ENCODE data around the gene MSI2. TPM values are rescaled to one million over a fixed set of nuclear protein-coding genes. Genes with fewer than 3 reads are reported as not detected.

Gene MSI2
- total and polyA plus RNA-seq, 2 donors (not counting 3 experiments of a cell fraction or from before 2014, with no cell fraction given), result 20.9 to 59.3 TPM

DNA sequence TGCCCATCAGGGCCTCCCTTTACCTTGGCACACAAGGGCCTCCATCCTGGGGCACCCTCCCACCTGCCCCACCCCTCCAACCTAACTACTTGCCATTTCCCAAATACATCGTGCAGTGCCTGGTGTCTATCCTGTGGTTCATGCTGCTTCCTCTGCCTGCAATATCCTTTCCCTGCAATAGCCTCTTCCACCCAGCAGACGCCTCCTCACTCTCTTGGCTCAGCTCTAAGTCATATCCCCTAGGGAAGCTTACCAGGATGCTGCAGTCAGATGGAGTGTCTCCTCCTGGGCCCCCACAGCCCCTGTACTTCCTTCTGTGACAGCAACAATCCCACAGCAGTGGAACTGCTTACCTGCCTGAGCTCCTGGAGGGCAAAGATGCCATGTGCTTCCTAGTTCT, 452.1 kb downstream of the MSI2 start:
- Histone ChIP-seq H3K9ac (replicated peaks; ENCODE audit: extremely low read depth, insufficient read depth, low read length) (no peak overlapping the region), H3K36me3 (ENCODE audit: control insufficient read depth in 2 of 2, extremely low read depth in 1 of 2, insufficient read depth in 2 of 2, low read length in 2 of 2) (no peaks in the 10 kb centered on the region), H4K20me1 (replicated peaks; ENCODE audit: control insufficient read depth, extremely low read depth, insufficient read depth, low read length) (no peaks in the 10 kb centered on the region), H3K9me3 (replicated peaks; ENCODE audit: control insufficient read depth, insufficient read depth, low read length) (no peaks in the 10 kb centered on the region), H3K27ac (ENCODE audit: insufficient read depth, low read depth, low read length) (no peak overlapping the region), H3K9me1 (replicated peaks; ENCODE audit: control insufficient read depth, extremely low read depth, insufficient read depth, low read length) (no peaks in the 10 kb centered on the region), H3K27me3 (ENCODE audit: control insufficient read depth in 2 of 2, insufficient read depth in 2 of 2, low read length in 2 of 2) (peaks cover 9 to 27% of the 10 kb centered on the region in 2 experiments), H3K79me2 (ENCODE audit: control insufficient read depth, insufficient read depth, low read length) (no peaks in the 10 kb centered on the region), H3K4me3 (replicated peaks in 1 of 3; ENCODE audit: insufficient read depth in 1 of 3, low read depth in 1 of 3, low read length in 3 of 3) (no peak overlapping the region), H2AFZ (ENCODE audit: low read depth, low read length) (no peak overlapping the region), H3K4me1 (ENCODE audit: control insufficient read depth, extremely low read depth, insufficient read depth, low read length) (no peaks in the 10 kb centered on the region), H3K4me2 (ENCODE audit: insufficient read depth, low read length) (no peak overlapping the region)
- no TSS peak for BruUV-seq (replicated peaks)
- intact Hi-C loops (cut with micrococcal nuclease), result no loop called here
- FAIRE-seq, result no peak
- no peak for DNase-seq (ENCODE audit: low read depth, low spot score)
- dilution Hi-C loops (cut with MboI; ENCODE audit: extremely low pct_ligation_motif_present, low sequenced_read_pairs), result no loop called here
- CTCF ChIA-PET, result interaction anchor here (0.8 to 1.9 kb wide), 2 partner anchors 39 to 466 kb away, joined by 3 to 5 read pairs; no protein-coding TSS in a partner anchor
- TF ChIP-seq EZH2 (IDR thresholded peaks at IDR 0.05; ENCODE audit: borderline replicate concordance, low read depth, low read length, severe bottlenecking) (no peak), POLR2AphosphoS5 (IDR thresholded peaks at IDR 0.05; ENCODE audit: insufficient read depth, low read depth, low read length) (no peak), FOS (IDR thresholded peaks at IDR 0.05; ENCODE audit: borderline replicate concordance, insufficient read depth, low read length) (no peak), CTCF (IDR thresholded peaks at IDR 0.05; ENCODE audit: extremely low read depth in 1 of 2, insufficient read depth in 1 of 2, low read depth in 1 of 2, low read length in 2 of 2) (no peak), POLR2A (IDR thresholded peaks at IDR 0.05; ENCODE audit: low read depth, low read length) (no peak)
- TF ChIP-seq, protein P1, sequence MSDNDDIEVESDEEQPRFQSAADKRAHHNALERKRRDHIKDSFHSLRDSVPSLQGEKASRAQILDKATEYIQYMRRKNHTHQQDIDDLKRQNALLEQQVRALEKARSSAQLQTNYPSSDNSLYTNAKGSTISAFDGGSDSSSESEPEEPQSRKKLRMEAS (IDR thresholded peaks at IDR 0.05; ENCODE audit: insufficient read depth, insufficient read length), result no peak
- POLR2A ChIA-PET, result no interaction called here

Data from endothelial cell of umbilical vein (primary cell).